GM23338 (cell line): Measurements from ENCODE around the gene OR14I1.

Source experiments
- CREB1 ChIP-seq: fragments of 250-450 bp; sonication (Bioruptor Pico); IDR thresholded peaks from 2 replicates; pipeline ENCODE4 v1.5.0; 2020; ENCODE audit warnings: low read depth, mild to moderate bottlenecking, moderate library complexity
- CTCF ChIP-seq, 2 experiments: fragments of 200-600 bp in 1 of 2; sonication (generic) in 1 of 2; conservative IDR thresholded peaks; 2 replicates each; pipeline versions ENCODE4 v1.5.1 to v1.6.1; 2016 to 2017; ENCODE audit warnings: antibody characterized with exemption in 2 of 2, low read depth in 2 of 2, mild to moderate bottlenecking in 2 of 2, moderate library complexity in 1 of 2
- ETS1 ChIP-seq: IDR thresholded peaks from 2 replicates; pipeline ENCODE4 v1.6.1; 2016; ENCODE audit warnings: antibody characterized with exemption
- EZH2 ChIP-seq: fragments of 200-600 bp; sonication (generic); IDR thresholded peaks from one replicate; pipeline ENCODE4 v1.8.0; 2017; ENCODE audit warnings: antibody characterized with exemption, mild to moderate bottlenecking, low read depth; ENCODE audit not compliant: unreplicated experiment
- EZH2phosphoT487 ChIP-seq: fragments of 200-600 bp; sonication (generic); IDR thresholded peaks from one replicate; pipeline ENCODE4 v1.8.1; 2018; ENCODE audit warnings: antibody characterized with exemption; ENCODE audit not compliant: unreplicated experiment
- JUNB ChIP-seq: IDR thresholded peaks from one replicate; pipeline ENCODE4 v1.6.1; 2016; ENCODE audit warnings: antibody characterized with exemption; ENCODE audit not compliant: unreplicated experiment
- POLR2AphosphoS5 ChIP-seq: IDR thresholded peaks from 2 replicates; pipeline ENCODE4 v1.6.1; 2016; ENCODE audit warnings: antibody characterized with exemption, low read depth
- REST ChIP-seq: IDR thresholded peaks from one replicate; pipeline ENCODE4 v1.6.1; 2018; ENCODE audit warnings: antibody characterized with exemption; ENCODE audit not compliant: unreplicated experiment
- STAT1 ChIP-seq: IDR thresholded peaks from one replicate; pipeline ENCODE4 v1.6.1; 2016; ENCODE audit warnings: antibody characterized with exemption; ENCODE audit not compliant: unreplicated experiment
- ZNF331 ChIP-seq: fragments of 250-450 bp; sonication (Bioruptor Pico); IDR thresholded peaks from 2 replicates; pipeline ENCODE4 v1.5.0; 2020; ENCODE audit warnings: low read depth, mild to moderate bottlenecking, moderate library complexity
- ZNF462 ChIP-seq: fragments of 250-450 bp; sonication (Bioruptor Pico); IDR thresholded peaks from 2 replicates; pipeline ENCODE4 v1.5.0; 2020; ENCODE audit warnings: mild to moderate bottlenecking, moderate library complexity

GRCh38 chr1:248688527-248689298 lies 13.9 kb downstream of the OR14I1 start:
- TF ChIP-seq REST (no peak), POLR2AphosphoS5 (no peak), EZH2 (no peak), CTCF (conservative IDR thresholded peaks at IDR 0.05; ENCODE audit: low read depth in 2 of 2) (no peak), STAT1 (no peak), EZH2phosphoT487 (no peak), CREB1 (CRISPR knock-in tag) (no peak), JUNB (no peak), ZNF331 (CRISPR knock-in tag) (no peak), ZNF462 (CRISPR knock-in tag) (no peak), ETS1 (no peak)
